ENCODE data around the gene PVALEF.

The PVALEF gene

DNA sequence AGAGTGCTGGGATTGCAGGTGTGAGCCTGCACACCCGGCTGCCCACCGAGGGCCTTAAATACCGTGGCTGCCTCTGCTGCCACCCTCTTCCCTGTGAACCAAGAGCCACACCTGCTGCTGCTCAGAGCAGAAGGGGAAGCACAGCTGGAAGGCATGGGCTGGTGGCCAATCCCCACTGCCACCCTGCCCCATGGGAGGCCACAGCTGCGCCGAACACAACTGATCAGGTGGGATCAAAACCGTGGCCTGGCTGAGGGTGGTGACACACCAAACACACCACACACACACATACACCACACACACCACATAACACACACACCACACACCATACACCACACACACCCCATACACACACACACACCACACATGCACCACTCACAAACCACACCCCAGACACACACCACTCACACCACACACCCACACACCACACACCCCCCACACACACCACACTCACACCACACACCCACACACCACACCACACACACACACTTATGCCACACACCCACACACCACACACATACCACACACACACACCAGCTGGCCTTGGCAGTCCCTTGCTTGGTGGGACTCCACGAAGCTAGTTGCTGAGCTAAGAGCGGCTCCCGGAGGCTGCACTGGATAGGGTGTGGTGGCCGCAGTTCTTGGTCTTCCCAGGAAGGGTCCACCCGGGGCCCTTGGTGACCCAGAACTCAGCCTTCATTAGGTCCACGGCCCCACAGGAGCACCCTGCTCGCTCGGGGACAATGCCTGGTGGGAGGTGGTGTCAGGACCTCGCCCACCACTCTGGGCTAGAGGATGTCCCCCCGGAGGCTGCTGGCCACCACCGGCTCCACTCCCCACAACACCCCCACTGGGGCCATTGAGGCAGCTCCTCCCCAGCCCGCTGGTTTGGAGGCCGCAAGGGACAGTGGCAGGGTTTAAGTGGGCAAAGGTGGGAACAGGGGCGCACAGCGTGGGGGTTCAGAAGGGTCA, 42.6 kb downstream of the PVALEF start:
- WGBS (ENCODE audit: extremely low coverage, insufficient coverage, low lambda C conversion rate) = no CpG with 5 or more reads among the region's 21 CpGs
- H3K4me2 ChIP-seq (ENCODE audit: low read length) = no peak overlapping the region
- no peak overlapping the region for H2BK15ac ChIP-seq (replicated peaks; ENCODE audit: low read depth)
- no peak for DNase-seq
- no peak overlapping the region for H2BK120ac ChIP-seq (ENCODE audit: low read depth, low read length)
- H3K9ac ChIP-seq (ENCODE audit: low read length) = no peak overlapping the region
- no peaks in the 10 kb centered on the region for H3K4me1 ChIP-seq (ENCODE audit: control insufficient read depth, low read depth, low read length)
- H3K79me2 ChIP-seq (ENCODE audit: control insufficient read depth, insufficient read depth, low read length) = no peaks in the 10 kb centered on the region
- no peaks in the 10 kb centered on the region for H3K27me3 ChIP-seq (ENCODE audit: insufficient read depth, low read length, poor library complexity)
- no peak overlapping the region for H3K23ac ChIP-seq (ENCODE audit: low read length)
- no peaks in the 10 kb centered on the region for H3K36me3 ChIP-seq (ENCODE audit: control insufficient read depth, insufficient read depth, low read length)
- peaks cover 2% of the 10 kb centered on the region for H3K79me1 ChIP-seq (ENCODE audit: low read length)
- H3K4ac ChIP-seq (ENCODE audit: low read depth, low read length) = no peak overlapping the region
- H2BK5ac ChIP-seq (ENCODE audit: low read length) = no peak overlapping the region
- H3K27ac ChIP-seq (ENCODE audit: low read depth, low read length) = no peak overlapping the region
- no peak overlapping the region for H4K8ac ChIP-seq (ENCODE audit: low read depth, low read length)
- no peak overlapping the region for H3K18ac ChIP-seq (ENCODE audit: low read length)
- H3K4me3 ChIP-seq (ENCODE audit: low read length) = no peak overlapping the region
- H2AK5ac ChIP-seq (ENCODE audit: low read length) = no peak overlapping the region
- H3K56ac ChIP-seq (ENCODE audit: low read length) = no peak overlapping the region
- H4K5ac ChIP-seq (ENCODE audit: low read length) = no peak overlapping the region

DNA sequence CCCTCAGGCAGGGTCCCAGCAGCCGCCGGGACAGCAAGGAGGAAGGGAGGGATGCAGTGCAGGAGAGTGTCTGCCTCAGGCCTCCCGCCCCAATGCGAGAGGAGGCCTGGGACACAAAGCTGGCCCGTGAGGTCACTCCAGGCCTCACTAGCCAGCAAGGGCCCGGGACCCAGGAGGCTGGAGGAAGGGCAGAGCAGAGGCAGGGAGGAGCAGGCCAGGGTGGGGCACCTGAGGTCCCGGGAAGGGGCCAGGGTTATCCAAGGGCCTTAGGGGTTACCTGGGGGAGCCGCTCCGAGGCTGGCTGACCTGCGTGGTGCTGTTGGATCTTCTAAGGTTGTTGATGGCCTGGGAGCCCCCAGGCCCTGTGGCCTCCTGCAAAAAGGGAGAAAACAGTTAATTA, 43.3 kb downstream of the PVALEF start:
- no peaks in the 10 kb centered on the region for H3K4me1 ChIP-seq (ENCODE audit: control insufficient read depth, low read depth, low read length)
- peaks cover 4% of the 10 kb centered on the region for H3K79me1 ChIP-seq (ENCODE audit: low read length)
- H2BK15ac ChIP-seq (replicated peaks; ENCODE audit: low read depth) = no peak overlapping the region
- no peak overlapping the region for H3K4me2 ChIP-seq (ENCODE audit: low read length)
- WGBS (ENCODE audit: extremely low coverage, insufficient coverage, low lambda C conversion rate) = no CpG with 5 or more reads among the region's 10 CpGs
- no peak overlapping the region for H2AK5ac ChIP-seq (ENCODE audit: low read length)
- H3K23ac ChIP-seq (ENCODE audit: low read length) = no peak overlapping the region
- H3K56ac ChIP-seq (ENCODE audit: low read length) = no peak overlapping the region
- no peak overlapping the region for H4K5ac ChIP-seq (ENCODE audit: low read length)
- no peak overlapping the region for H3K18ac ChIP-seq (ENCODE audit: low read length)
- H3K4ac ChIP-seq (ENCODE audit: low read depth, low read length) = no peak overlapping the region
- no peak overlapping the region for H4K8ac ChIP-seq (ENCODE audit: low read depth, low read length)
- H3K27me3 ChIP-seq (ENCODE audit: insufficient read depth, low read length, poor library complexity) = no peaks in the 10 kb centered on the region
- no peaks in the 10 kb centered on the region for H3K79me2 ChIP-seq (ENCODE audit: control insufficient read depth, insufficient read depth, low read length)
- no peak overlapping the region for H3K27ac ChIP-seq (ENCODE audit: low read depth, low read length)
- no peak for DNase-seq
- no peak overlapping the region for H3K9ac ChIP-seq (ENCODE audit: low read length)
- no peak overlapping the region for H2BK5ac ChIP-seq (ENCODE audit: low read length)
- no peak overlapping the region for H3K4me3 ChIP-seq (ENCODE audit: low read length)
- H3K36me3 ChIP-seq (ENCODE audit: control insufficient read depth, insufficient read depth, low read length) = no peaks in the 10 kb centered on the region
- H2BK120ac ChIP-seq (ENCODE audit: low read depth, low read length) = no peak overlapping the region

DNA sequence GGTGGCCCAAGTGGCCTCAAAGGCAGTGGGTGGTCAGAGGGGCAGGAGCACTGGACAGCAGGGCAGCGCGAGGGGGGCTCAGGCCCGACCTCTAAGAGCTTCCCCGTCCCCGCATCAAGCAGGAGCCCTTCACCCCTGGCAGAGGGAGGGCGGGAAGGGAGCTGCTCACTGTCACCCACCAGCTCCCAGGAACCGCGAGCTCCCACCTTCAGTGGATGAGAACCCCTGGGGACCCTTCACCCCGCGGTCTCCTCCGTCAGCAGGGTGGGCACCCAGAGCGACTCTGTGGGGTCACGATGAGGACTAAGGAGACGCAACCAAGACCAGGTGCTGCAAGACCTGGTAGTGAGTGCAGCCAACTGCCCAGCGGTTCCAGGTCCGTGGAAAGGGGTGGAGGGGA, 43.8 kb downstream of the PVALEF start:
- Histone ChIP-seq H3K4ac (ENCODE audit: low read depth, low read length) (no peak overlapping the region), H2BK120ac (ENCODE audit: low read depth, low read length) (no peak overlapping the region), H3K56ac (ENCODE audit: low read length) (no peak overlapping the region), H4K5ac (ENCODE audit: low read length) (no peak overlapping the region), H3K27ac (ENCODE audit: low read depth, low read length) (no peak overlapping the region), H3K4me3 (ENCODE audit: low read length) (no peak overlapping the region), H2BK5ac (ENCODE audit: low read length) (no peak overlapping the region), H3K4me1 (ENCODE audit: control insufficient read depth, low read depth, low read length) (no peaks in the 10 kb centered on the region), H3K27me3 (ENCODE audit: insufficient read depth, low read length, poor library complexity) (no peaks in the 10 kb centered on the region), H3K79me2 (ENCODE audit: control insufficient read depth, insufficient read depth, low read length) (no peaks in the 10 kb centered on the region), H4K8ac (ENCODE audit: low read depth, low read length) (no peak overlapping the region), H2AK5ac (ENCODE audit: low read length) (no peak overlapping the region), H3K79me1 (ENCODE audit: low read length) (peaks cover 4% of the 10 kb centered on the region), H3K36me3 (ENCODE audit: control insufficient read depth, insufficient read depth, low read length) (no peaks in the 10 kb centered on the region), H3K4me2 (ENCODE audit: low read length) (no peak overlapping the region), H2BK15ac (replicated peaks; ENCODE audit: low read depth) (no peak overlapping the region), H3K23ac (ENCODE audit: low read length) (no peak overlapping the region), H3K18ac (ENCODE audit: low read length) (no peak overlapping the region), H3K9ac (ENCODE audit: low read length) (no peak overlapping the region)
- DNase-seq = no peak
- WGBS (ENCODE audit: extremely low coverage, insufficient coverage, low lambda C conversion rate) = no CpG with 5 or more reads among the region's 16 CpGs

DNA sequence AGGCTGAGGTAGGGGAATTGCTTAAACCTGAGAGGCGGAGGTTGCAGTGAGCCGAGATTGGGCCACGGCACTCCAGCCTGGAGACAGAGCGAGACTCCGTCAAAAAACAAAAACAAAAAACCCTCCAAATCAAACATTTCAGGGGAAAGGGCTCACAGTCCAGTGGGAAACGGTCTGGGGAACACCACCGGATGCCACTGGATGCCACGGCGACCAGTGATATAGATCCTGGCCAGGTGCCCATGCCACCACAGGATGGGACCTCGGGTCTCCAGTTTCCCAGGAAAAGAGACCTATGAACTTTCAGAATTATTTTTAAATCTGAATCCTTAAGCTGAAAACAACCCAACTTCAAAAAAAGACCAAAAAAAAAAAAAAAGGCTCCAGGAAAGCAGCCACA, 45.2 kb downstream of the PVALEF start:
- no peak overlapping the region for H3K4me2 ChIP-seq (ENCODE audit: low read length)
- no peak overlapping the region for H3K4me3 ChIP-seq (ENCODE audit: low read length)
- no peak overlapping the region for H3K18ac ChIP-seq (ENCODE audit: low read length)
- H2BK120ac ChIP-seq (ENCODE audit: low read depth, low read length) = no peak overlapping the region
- no peak overlapping the region for H3K4ac ChIP-seq (ENCODE audit: low read depth, low read length)
- H3K27ac ChIP-seq (ENCODE audit: low read depth, low read length) = no peak overlapping the region
- H3K4me1 ChIP-seq (ENCODE audit: control insufficient read depth, low read depth, low read length) = no peaks in the 10 kb centered on the region
- H3K23ac ChIP-seq (ENCODE audit: low read length) = no peak overlapping the region
- no peak overlapping the region for H3K9ac ChIP-seq (ENCODE audit: low read length)
- no peak overlapping the region for H2BK5ac ChIP-seq (ENCODE audit: low read length)
- H3K79me1 ChIP-seq (ENCODE audit: low read length) = peaks cover 4% of the 10 kb centered on the region
- no peaks in the 10 kb centered on the region for H3K27me3 ChIP-seq (ENCODE audit: insufficient read depth, low read length, poor library complexity)
- no peak overlapping the region for H2BK15ac ChIP-seq (replicated peaks; ENCODE audit: low read depth)
- WGBS (ENCODE audit: extremely low coverage, insufficient coverage, low lambda C conversion rate) = no CpG with 5 or more reads among the region's 10 CpGs
- no peaks in the 10 kb centered on the region for H3K79me2 ChIP-seq (ENCODE audit: control insufficient read depth, insufficient read depth, low read length)
- no peaks in the 10 kb centered on the region for H3K36me3 ChIP-seq (ENCODE audit: control insufficient read depth, insufficient read depth, low read length)
- no peak overlapping the region for H2AK5ac ChIP-seq (ENCODE audit: low read length)
- no peak overlapping the region for H4K5ac ChIP-seq (ENCODE audit: low read length)
- H4K8ac ChIP-seq (ENCODE audit: low read depth, low read length) = no peak overlapping the region
- DNase-seq = no peak
- no peak overlapping the region for H3K56ac ChIP-seq (ENCODE audit: low read length)

DNA sequence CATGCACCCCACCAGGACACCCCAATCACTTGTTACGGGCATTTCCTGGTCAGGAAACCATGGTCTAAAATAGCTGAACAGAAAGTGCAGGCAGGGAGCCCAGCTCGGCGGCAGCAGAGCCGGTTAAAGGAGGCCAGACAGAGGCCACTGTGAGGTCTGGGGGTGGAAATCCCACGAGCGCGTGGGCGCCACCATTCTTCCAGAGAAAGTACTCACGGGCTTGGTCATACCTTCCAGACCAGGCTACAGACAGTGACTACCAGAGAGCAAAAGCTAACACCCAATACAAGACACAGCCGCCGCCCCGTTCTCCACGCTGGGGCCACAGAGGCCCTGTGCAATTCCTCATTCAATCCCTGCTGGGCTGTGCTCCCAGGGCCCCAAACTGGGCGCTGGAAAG, 45.6 kb downstream of the PVALEF start:
- no peak overlapping the region for H3K9ac ChIP-seq (ENCODE audit: low read length)
- H4K5ac ChIP-seq (ENCODE audit: low read length) = no peak overlapping the region
- no peak overlapping the region for H3K56ac ChIP-seq (ENCODE audit: low read length)
- H2BK120ac ChIP-seq (ENCODE audit: low read depth, low read length) = no peak overlapping the region
- H3K4me3 ChIP-seq (ENCODE audit: low read length) = no peak overlapping the region
- H3K4ac ChIP-seq (ENCODE audit: low read depth, low read length) = no peak overlapping the region
- peaks cover 4% of the 10 kb centered on the region for H3K79me1 ChIP-seq (ENCODE audit: low read length)
- DNase-seq = peak; percentile 23
- H3K79me2 ChIP-seq (ENCODE audit: control insufficient read depth, insufficient read depth, low read length) = no peaks in the 10 kb centered on the region
- no peak overlapping the region for H3K18ac ChIP-seq (ENCODE audit: low read length)
- no peaks in the 10 kb centered on the region for H3K27me3 ChIP-seq (ENCODE audit: insufficient read depth, low read length, poor library complexity)
- H2AK5ac ChIP-seq (ENCODE audit: low read length) = no peak overlapping the region
- no peak overlapping the region for H3K27ac ChIP-seq (ENCODE audit: low read depth, low read length)
- no CpG with 5 or more reads among the region's 14 CpGs for WGBS (ENCODE audit: extremely low coverage, insufficient coverage, low lambda C conversion rate)
- H3K36me3 ChIP-seq (ENCODE audit: control insufficient read depth, insufficient read depth, low read length) = no peaks in the 10 kb centered on the region
- H3K4me2 ChIP-seq (ENCODE audit: low read length) = no peak overlapping the region
- H2BK5ac ChIP-seq (ENCODE audit: low read length) = no peak overlapping the region
- no peak overlapping the region for H3K23ac ChIP-seq (ENCODE audit: low read length)
- no peak overlapping the region for H4K8ac ChIP-seq (ENCODE audit: low read depth, low read length)
- H3K4me1 ChIP-seq (ENCODE audit: control insufficient read depth, low read depth, low read length) = no peaks in the 10 kb centered on the region
- H2BK15ac ChIP-seq (replicated peaks; ENCODE audit: low read depth) = no peak overlapping the region
